Measurements from ENCODE around the gene ENSA.
"Not testable (repeated sequence)": the region's sequence is repeated elsewhere in the genome, so short reads cannot be mapped to it uniquely, and the experiment has no call there.

- not testable (repeated sequence) for TF ChIP-seq CTCF (IDR thresholded peaks at IDR 0.05); POLR2A (IDR thresholded peaks at IDR 0.05; ENCODE audit: low read length); RAD21 (conservative IDR thresholded peaks at IDR 0.05 in 1 of 2, IDR thresholded peaks at IDR 0.05 in 1 of 2); CHD2 (IDR thresholded peaks at IDR 0.05; ENCODE audit: low read length, partially characterized antibody)
These were observed 5.3 kb downstream of the ENSA start for GRCh38 chr1:150624134-150624533.

Data from A549 (cell line).